A673 (cell line): Measurements from ENCODE around the gene FCER1G. TPM values are rescaled to one million over a fixed set of nuclear protein-coding genes. Genes with fewer than 3 reads are reported as not detected.

Source experiments
- BruUV-seq: library from RNA; stranded (reverse); fragments of 400-500 nt; replicated peaks from 2 replicates; lab custom pipeline; 2021; lab: Mats Ljungman, UMichigan
- CTCF ChIA-PET: fragments of 300-600 bp; sonication (Branson Sonifier 250); formaldehyde crosslinking; loops from one replicate; lab custom pipeline; 2022; ENCODE audit warnings: antibody characterized with exemption; lab: Charles Lee
- POLR2A ChIA-PET: fragments of 300-600 bp; sonication (Branson Sonifier 250); formaldehyde crosslinking; loops from one replicate; lab custom pipeline; 2022; ENCODE audit warnings: antibody characterized with exemption; ENCODE audit not compliant: low non-redundant PET; lab: Charles Lee
- DNase-seq: peaks from one replicate; pipeline ENCODE4 v3.0.0-alpha.2; 2015; ENCODE audit warnings: low spot score
- H3K27ac ChIP-seq: fragments of 200-600 bp; sonication (generic); 2 replicates; pipeline ENCODE4 v1.5.1; 2016; ENCODE audit warnings: mixed run types, low read depth, mild to moderate bottlenecking, mixed read lengths, antibody characterized with exemption, low read length; ENCODE audit not compliant: poor library complexity, severe bottlenecking
- H3K27me3 ChIP-seq: fragments of 200-600 bp; sonication (generic); replicated peaks from 2 replicates; pipeline ENCODE4 v1.6.1; 2017; ENCODE audit warnings: mixed run types, low read depth, mild to moderate bottlenecking, mixed read lengths, antibody characterized with exemption, low read length; ENCODE audit not compliant: insufficient read depth, poor library complexity
- H3K36me3 ChIP-seq: fragments of 200-600 bp; sonication (generic); 2 replicates; pipeline ENCODE4 v1.6.1; 2016; ENCODE audit warnings: mixed run types, mild to moderate bottlenecking, mixed read lengths, antibody characterized with exemption, low read length; ENCODE audit not compliant: insufficient read depth, poor library complexity, severe bottlenecking
- H3K4me1 ChIP-seq: fragments of 200-600 bp; sonication (generic); 2 replicates; pipeline ENCODE4 v1.6.1; 2017; ENCODE audit warnings: mixed run types, mild to moderate bottlenecking, mixed read lengths, antibody characterized with exemption, low read length; ENCODE audit not compliant: insufficient read depth, poor library complexity, severe bottlenecking
- H3K4me3 ChIP-seq: fragments of 200-600 bp; sonication (generic); 2 replicates; pipeline ENCODE4 v1.5.1; 2016; ENCODE audit warnings: low read depth, mixed run types, mild to moderate bottlenecking, mixed read lengths, low read length; ENCODE audit not compliant: poor library complexity, severe bottlenecking
- H3K9me3 ChIP-seq: fragments of 200-600 bp; sonication (generic); 2 replicates; pipeline ENCODE4 v1.6.1; 2016; ENCODE audit warnings: mixed run types, low read depth, mild to moderate bottlenecking, mixed read lengths, antibody characterized with exemption, low read length; ENCODE audit not compliant: poor library complexity, severe bottlenecking
- CTCF ChIP-seq: fragments of 300-800, 200-600 bp; sonication (generic); conservative IDR thresholded peaks from 2 replicates; pipeline ENCODE4 v1.5.1; 2017; ENCODE audit warnings: low read depth, mild to moderate bottlenecking, antibody characterized with exemption, low read length, moderate library complexity, mixed read lengths
- EZH2 ChIP-seq: fragments of 200-600 bp; sonication (generic); IDR thresholded peaks from 2 replicates; pipeline ENCODE4 v1.6.1; 2017; ENCODE audit warnings: borderline replicate concordance, low read depth, mild to moderate bottlenecking, mixed read lengths, antibody characterized with exemption, low read length; ENCODE audit not compliant: poor library complexity, severe bottlenecking
- intact Hi-C: fragments of 100-400 bp; cut with micrococcal nuclease; formaldehyde crosslinking; loops from one replicate; pipeline ENCODE4 v1.10.0; 2022; ENCODE audit not compliant: unreplicated experiment
- total RNA-seq: library from RNA; stranded (reverse); gene quantifications from 2 replicates; pipeline ENCODE4 v1.2.3, GENCODE V29; 2021

FCER1G gene
- total RNA-seq, 1 experiment from 2014 or later: 1.5 TPM

GRCh38 chr1:161209790-161210409, 5.2 kb upstream of the FCER1G start:
- Histone ChIP-seq H3K4me1 (no peaks in the 10 kb centered on the region), H3K36me3 (peaks cover 83% of the 10 kb centered on the region), H3K27ac (no peak overlapping the region), H3K4me3 (no peak overlapping the region), H3K9me3 (no peaks in the 10 kb centered on the region), H3K27me3 (no peaks in the 10 kb centered on the region)
- ChIA-PET CTCF (interaction anchor here (1.0 kb wide), 1 partner anchor 15 kb away, joined by 3 read pairs; no protein-coding TSS in a partner anchor), POLR2A (no interaction called here)
- intact Hi-C loops: loop anchor here (5.0 kb wide), 1 partner anchor 172 kb away; no protein-coding TSS in a partner anchor
- no TSS peak for BruUV-seq
- DNase-seq: peak; percentile 85
- no peak for TF ChIP-seq EZH2
- TF ChIP-seq CTCF: peak; percentile 92

GRCh38 chr1:161214369-161214768, 726 bp upstream of the FCER1G start:
- no peak overlapping the region for H3K27ac ChIP-seq
- no peak overlapping the region for H3K4me3 ChIP-seq
- intact Hi-C loops: no loop called here
- no peak for DNase-seq
- H3K27me3 ChIP-seq: no peaks in the 10 kb centered on the region
- TF ChIP-seq CTCF: no peak
- no peak for TF ChIP-seq EZH2
- no peaks in the 10 kb centered on the region for H3K4me1 ChIP-seq
- H3K9me3 ChIP-seq: no peaks in the 10 kb centered on the region
- ChIA-PET POLR2A (no interaction called here), CTCF (no interaction called here)
- peaks cover 57% of the 10 kb centered on the region for H3K36me3 ChIP-seq
- no TSS peak for BruUV-seq

GRCh38 chr1:161216945-161217712, 2.0 kb downstream of the FCER1G start:
- Histone ChIP-seq H3K36me3 (peaks cover 30% of the 10 kb centered on the region), H3K4me3 (no peak overlapping the region), H3K27ac (no peak overlapping the region), H3K9me3 (no peaks in the 10 kb centered on the region), H3K4me1 (no peaks in the 10 kb centered on the region), H3K27me3 (no peaks in the 10 kb centered on the region)
- ChIA-PET POLR2A (interaction anchor here (0.7 kb wide), 1 partner anchor 125 kb away, joined by 4 read pairs; no protein-coding TSS in a partner anchor), CTCF (no interaction called here)
- DNase-seq: no peak
- no peak for TF ChIP-seq CTCF
- no peak for TF ChIP-seq EZH2
- no TSS peak for BruUV-seq
- intact Hi-C loops: no loop called here
